K562 (cell line): ENCODE results near the gene SPTBN4. TPM values are rescaled to one million over a fixed set of nuclear protein-coding genes. Genes with fewer than 3 reads are reported as not detected.

ENCODE experiments used
- CCNT2 ChIP-seq: IDR thresholded peaks from 2 replicates; pipeline ENCODE4 v1.6.1; 2011; ENCODE audit warnings: borderline replicate concordance, low read depth, mild to moderate bottlenecking, moderate library complexity, mixed read lengths, low read length; ENCODE audit not compliant: insufficient read length; ENCODE audit errors: extremely low read depth
- CREB1 ChIP-seq, 2 experiments: sonication (generic) in 1 of 2; formaldehyde crosslinking in 1 of 2; IDR thresholded peaks; 2 replicates each; pipeline versions ENCODE4 v1.6.1 to v1.8.0; 2012 to 2022; ENCODE audit warnings: inconsistent platforms in 1 of 2, mild to moderate bottlenecking in 1 of 2, missing genetic modification reagents in 1 of 2, moderate library complexity in 1 of 2
- DNMT1 ChIP-seq: fragments of 450-650 bp; IDR thresholded peaks from 2 replicates; pipeline ENCODE4 v1.6.1; 2016; ENCODE audit warnings: antibody characterized with exemption, mild to moderate bottlenecking
- ESRRB ChIP-seq: fragments of 250-450 bp; sonication (Bioruptor Pico); IDR thresholded peaks from 2 replicates; pipeline ENCODE4 v1.5.0; 2020; ENCODE audit warnings: mild to moderate bottlenecking, moderate library complexity, borderline replicate concordance
- FOXK2 ChIP-seq, 2 experiments: fragments of 450-650 bp; IDR thresholded peaks in 1 of 2; conservative IDR thresholded peaks in 1 of 2; 2 replicates each; pipeline ENCODE4 v1.6.1; 2016; ENCODE audit warnings: low read depth in 2 of 2, mild to moderate bottlenecking in 1 of 2
- HMBOX1 ChIP-seq: sonication (generic); IDR thresholded peaks from 2 replicates; pipeline ENCODE4 v1.6.1; 2016
- HSF4 ChIP-seq: fragments of 250-450 bp; sonication (Bioruptor Pico); IDR thresholded peaks from 2 replicates; pipeline ENCODE4 v2.1.2; 2022; ENCODE audit warnings: mild to moderate bottlenecking, moderate library complexity, borderline replicate concordance
- MBD2 ChIP-seq: sonication (generic); IDR thresholded peaks from 2 replicates; pipeline ENCODE4 v1.6.1; 2016; ENCODE audit warnings: low read depth, borderline replicate concordance
- NCOA6 ChIP-seq: fragments of 450-650 bp; IDR thresholded peaks from 2 replicates; pipeline ENCODE4 v1.6.1; 2017; ENCODE audit warnings: mild to moderate bottlenecking
- RFX1 ChIP-seq: fragments of 450-650 bp; IDR thresholded peaks from 2 replicates; pipeline ENCODE4 v1.6.1; 2016; ENCODE audit warnings: mild to moderate bottlenecking, moderate library complexity
- SFPQ ChIP-seq: fragments of 200-400 bp; formaldehyde crosslinking; IDR thresholded peaks from 2 replicates; pipeline ENCODE4 v1.6.1; 2017; ENCODE audit warnings: mild to moderate bottlenecking, low read depth, low read length, moderate library complexity
- SNIP1 ChIP-seq: fragments of 450-650 bp; IDR thresholded peaks from 2 replicates; pipeline ENCODE4 v1.7.1; 2017; ENCODE audit warnings: low read depth, mild to moderate bottlenecking
- TEAD4 ChIP-seq, 2 experiments: sonication (generic) in 1 of 2; formaldehyde crosslinking in 1 of 2; IDR thresholded peaks; 2 replicates each; pipeline versions ENCODE4 v1.6.1 to v1.8.0; 2012 to 2022; ENCODE audit warnings: borderline replicate concordance in 1 of 2, inconsistent platforms in 1 of 2, low read length in 1 of 2, mild to moderate bottlenecking in 1 of 2, missing genetic modification reagents in 1 of 2
- USF1 ChIP-seq: sonication (generic); formaldehyde crosslinking; IDR thresholded peaks from 2 replicates; pipeline ENCODE4 v1.9.0; 2022; ENCODE audit warnings: mild to moderate bottlenecking, missing genetic modification reagents
- XRCC3 ChIP-seq: fragments of 450-650 bp; IDR thresholded peaks from 2 replicates; pipeline ENCODE4 v1.6.1; 2017; ENCODE audit warnings: mild to moderate bottlenecking, moderate library complexity
- XRCC5 ChIP-seq: fragments of 200-400 bp; formaldehyde crosslinking; IDR thresholded peaks from 2 replicates; pipeline ENCODE4 v1.6.1; 2017; ENCODE audit warnings: low read depth, mild to moderate bottlenecking, low read length
- ZNF121 ChIP-seq: sonication (generic); formaldehyde crosslinking; conservative IDR thresholded peaks from 2 replicates; pipeline ENCODE4 v1.8.0; 2022; ENCODE audit warnings: missing genetic modification reagents
- ZNF445 ChIP-seq: fragments of 250-450 bp; sonication (Bioruptor Pico); IDR thresholded peaks from 2 replicates; pipeline ENCODE4 v1.4.0; 2020; ENCODE audit warnings: low read depth, mild to moderate bottlenecking, moderate library complexity
- ZNF717 ChIP-seq: fragments of 250-450 bp; sonication (Bioruptor Pico); IDR thresholded peaks from 2 replicates; pipeline ENCODE4 v1.5.0; 2021
- ZNF740 ChIP-seq, 3 experiments: fragments of 200-800 bp in 1 of 3; sonication (Bioruptor generic) in 1 of 3; sonication (generic) in 1 of 3; formaldehyde crosslinking in 1 of 3; IDR thresholded peaks; 2 replicates each; pipeline versions ENCODE4 v1.6.1 to v1.8.0; 2016 to 2022; ENCODE audit warnings: mild to moderate bottlenecking in 2 of 3, missing compliant biosample characterization in 2 of 3, missing genetic modification characterization in 2 of 3, missing genetic modification reagents in 1 of 3
- ZSCAN32 ChIP-seq: fragments of 450-650 bp; formaldehyde crosslinking; IDR thresholded peaks from 2 replicates; pipeline ENCODE4 v1.4.0; 2020; ENCODE audit warnings: mild to moderate bottlenecking, moderate library complexity
- ZZZ3 ChIP-seq: fragments of 450-650 bp; IDR thresholded peaks from 2 replicates; pipeline ENCODE4 v1.6.1; 2016; ENCODE audit warnings: antibody characterized with exemption, mild to moderate bottlenecking, moderate library complexity
- polyA plus RNA-seq, 8 experiments: library from polyadenylated mRNA; depleted of rRNA in 4 of 8; stranded (reverse) in 5 of 8; unstranded in 3 of 8; fragments of >200 nt; fragmentation: Nextera tagmentation in 2 of 8; fragmentation: Illumina TruSeq in 1 of 8; extraction: Ambion mirVana in 2 of 8; extraction: Trizol in 1 of 8; gene quantifications; 2 replicates each; pipeline versions ENCODE4 v1.2.1 to v1.2.3, GENCODE V29; 2011 to 2014; ENCODE audit warnings: inconsistent platforms in 1 of 8, missing spikeins in 1 of 8
- total RNA-seq, 7 experiments: library from RNA; depleted of rRNA in 6 of 7; stranded (reverse); fragments of >200 nt in 6 of 7; fragmentation: Illumina TruSeq in 2 of 7; extraction: Trizol in 2 of 7; gene quantifications; 2 replicates each; pipeline versions ENCODE4 v1.2.1 to v1.2.3, GENCODE V29; 2011 to 2021; ENCODE audit warnings: low replicate concordance in 1 of 7

The SPTBN4 gene
- total and polyA plus RNA-seq, 9 of the 15 experiments (the other 6 are each of a cell fraction or from before 2014, with no cell fraction given): 0.01 to 1.5 (median 0.86) TPM

GRCh38 chr19:40464059-40465024 lies 2.5 kb upstream of the SPTBN4 start (continued):
- TF ChIP-seq MBD2: peak; percentile 85
- TF ChIP-seq ZNF717 (CRISPR knock-in tag): no peak
- no peak for TF ChIP-seq ESRRB (CRISPR knock-in tag)
- TF ChIP-seq ZZZ3: no peak
- TF ChIP-seq HSF4: no peak
- no peak for TF ChIP-seq NCOA6
- no peak for TF ChIP-seq SFPQ
- peak; percentile 44; the same call in 1 of the 2 replicates for TF ChIP-seq CREB1 (IDR thresholded peaks at IDR 0.05)
- TF ChIP-seq CREB1 (CRISPR knock-in tag; IDR thresholded peaks at IDR 0.05): no peak
- TF ChIP-seq RFX1: no peak
- TF ChIP-seq ZSCAN32: no peak
- peak; percentile 51; the same call in 1 of the 2 replicates for TF ChIP-seq HMBOX1
- peak; percentile 90; the same call in 1 of the 2 replicates for TF ChIP-seq DNMT1
- no peak for TF ChIP-seq SNIP1
- TF ChIP-seq FOXK2 (conservative IDR thresholded peaks at IDR 0.05 in 1 of 2, IDR thresholded peaks at IDR 0.05 in 1 of 2; ENCODE audit: low read depth in 2 of 2): peak; percentile 15 to 50; a peak in 2 of 4 replicates
- peak; percentile 9; the same call in 1 of the 2 replicates for TF ChIP-seq XRCC5
- TF ChIP-seq CCNT2: peak; percentile 91
- peak; percentile 74; the same call in 1 of the 2 replicates for TF ChIP-seq ZNF445 (CRISPR knock-in tag)
- TF ChIP-seq USF1 (CRISPR knock-in tag): peak; percentile 85
- peak; percentile 94 for TF ChIP-seq TEAD4 (IDR thresholded peaks at IDR 0.05; ENCODE audit: low read length)
- TF ChIP-seq TEAD4 (CRISPR knock-in tag; IDR thresholded peaks at IDR 0.05; ENCODE audit: borderline replicate concordance): no peak
- peak; percentile 100 for TF ChIP-seq ZNF121 (CRISPR knock-in tag)
- TF ChIP-seq XRCC3: no peak
- TF ChIP-seq ZNF740 (CRISPR knock-in tag; IDR thresholded peaks at IDR 0.05): no peak
- TF ChIP-seq ZNF740 (tag; IDR thresholded peaks at IDR 0.05): no peak
